Measurements from ENCODE around the gene TMEM88. TPM values are rescaled to one million over a fixed set of nuclear protein-coding genes. Genes with fewer than 3 reads are reported as not detected.

The TMEM88 gene
- total RNA-seq, 2 donors from 2014 or later, result 1.6 to 3.2 TPM

GRCh38 chr17:7867881-7868329, 13.0 kb downstream of the TMEM88 start:
- ATAC-seq (replicated peaks), result peak; percentile 55
- Mint-ChIP-seq H3K9me3 (no peaks in the 10 kb centered on the region), H3K4me1 (peaks cover 21% of the 10 kb centered on the region), H3K4me3 (peak overlapping the region; percentile 50), H3K27ac (peak overlapping the region; percentile 73), H3K36me3 (ENCODE audit: low read depth) (peaks cover 26% of the 10 kb centered on the region), H3K27me3 (no peaks in the 10 kb centered on the region)

- ATAC-seq (replicated peaks), result no peak
These were observed 18.2 kb downstream of the TMEM88 start for GRCh38 chr17:7873051-7873450.

GRCh38 chr17:7875804-7876370, 21.0 kb downstream of the TMEM88 start:
- H3K4me1 Mint-ChIP-seq, result peaks cover 17% of the 10 kb centered on the region
- peaks cover 55% of the 10 kb centered on the region for H3K36me3 Mint-ChIP-seq (ENCODE audit: low read depth)
- H3K27ac Mint-ChIP-seq, result no peak overlapping the region
- no peaks in the 10 kb centered on the region for H3K27me3 Mint-ChIP-seq
- H3K9me3 Mint-ChIP-seq, result no peaks in the 10 kb centered on the region
- ATAC-seq (replicated peaks), result no peak
- H3K4me3 Mint-ChIP-seq, result no peak overlapping the region

More at GRCh38 chr17:7873051-7873450, 18.2 kb downstream of the TMEM88 start:
- Mint-ChIP-seq H3K4me1 (peaks cover 27% of the 10 kb centered on the region), H3K36me3 (ENCODE audit: low read depth) (peaks cover 56% of the 10 kb centered on the region), H3K9me3 (no peaks in the 10 kb centered on the region), H3K27me3 (no peaks in the 10 kb centered on the region), H3K4me3 (no peak overlapping the region), H3K27ac (peak overlapping the region; percentile 62)

GRCh38 chr17:7878234-7878633, 23.4 kb downstream of the TMEM88 start:
- peaks cover 34% of the 10 kb centered on the region for H3K36me3 Mint-ChIP-seq (ENCODE audit: low read depth)
- no peaks in the 10 kb centered on the region for H3K9me3 Mint-ChIP-seq
- H3K4me1 Mint-ChIP-seq, result peaks cover 16% of the 10 kb centered on the region
- no peak overlapping the region for H3K27ac Mint-ChIP-seq
- ATAC-seq (replicated peaks), result no peak
- no peak overlapping the region for H3K4me3 Mint-ChIP-seq
- H3K27me3 Mint-ChIP-seq, result no peaks in the 10 kb centered on the region

- Mint-ChIP-seq H3K36me3 (ENCODE audit: low read depth) (peaks cover 21% of the 10 kb centered on the region), H3K27ac (no peak overlapping the region), H3K4me1 (peaks cover 6% of the 10 kb centered on the region), H3K27me3 (no peaks in the 10 kb centered on the region), H3K4me3 (no peak overlapping the region), H3K9me3 (no peaks in the 10 kb centered on the region)
- no peak for ATAC-seq (replicated peaks)
These were observed 25.4 kb downstream of the TMEM88 start for GRCh38 chr17:7880076-7880868.

GRCh38 chr17:7881276-7882054, 26.6 kb downstream of the TMEM88 start:
- ATAC-seq (replicated peaks), result no peak
- no peak overlapping the region for H3K27ac Mint-ChIP-seq
- H3K36me3 Mint-ChIP-seq (ENCODE audit: low read depth), result peaks cover 18% of the 10 kb centered on the region
- no peaks in the 10 kb centered on the region for H3K27me3 Mint-ChIP-seq
- no peak overlapping the region for H3K4me3 Mint-ChIP-seq
- H3K9me3 Mint-ChIP-seq, result no peaks in the 10 kb centered on the region
- H3K4me1 Mint-ChIP-seq, result peaks cover 1% of the 10 kb centered on the region

GRCh38 chr17:7882068-7882467, 27.2 kb downstream of the TMEM88 start:
- H3K27ac Mint-ChIP-seq, result no peak overlapping the region
- no peaks in the 10 kb centered on the region for H3K27me3 Mint-ChIP-seq
- no peaks in the 10 kb centered on the region for H3K4me1 Mint-ChIP-seq
- H3K9me3 Mint-ChIP-seq, result no peaks in the 10 kb centered on the region
- no peak overlapping the region for H3K4me3 Mint-ChIP-seq
- peaks cover 16% of the 10 kb centered on the region for H3K36me3 Mint-ChIP-seq (ENCODE audit: low read depth)
- no peak for ATAC-seq (replicated peaks)

- no peak overlapping the region for H3K4me3 Mint-ChIP-seq
- no peaks in the 10 kb centered on the region for H3K27me3 Mint-ChIP-seq
- no peak for ATAC-seq (replicated peaks)
- peaks cover 11% of the 10 kb centered on the region for H3K36me3 Mint-ChIP-seq (ENCODE audit: low read depth)
- H3K4me1 Mint-ChIP-seq, result no peaks in the 10 kb centered on the region
- no peaks in the 10 kb centered on the region for H3K9me3 Mint-ChIP-seq
- H3K27ac Mint-ChIP-seq, result no peak overlapping the region
These were observed 27.8 kb downstream of the TMEM88 start for GRCh38 chr17:7882629-7883028.

GRCh38 chr17:7883781-7884386, 29.0 kb downstream of the TMEM88 start:
- H3K9me3 Mint-ChIP-seq, result no peaks in the 10 kb centered on the region
- peak overlapping the region; percentile 56 for H3K27ac Mint-ChIP-seq
- peak overlapping the region; percentile 52 for H3K4me3 Mint-ChIP-seq
- H3K36me3 Mint-ChIP-seq (ENCODE audit: low read depth), result peaks cover 11% of the 10 kb centered on the region
- ATAC-seq (replicated peaks), result no peak
- H3K27me3 Mint-ChIP-seq, result no peaks in the 10 kb centered on the region
- no peaks in the 10 kb centered on the region for H3K4me1 Mint-ChIP-seq

- H3K9me3 Mint-ChIP-seq, result no peaks in the 10 kb centered on the region
- H3K36me3 Mint-ChIP-seq (ENCODE audit: low read depth), result peaks cover 11% of the 10 kb centered on the region
- H3K27ac Mint-ChIP-seq, result no peak overlapping the region
- H3K4me1 Mint-ChIP-seq, result peaks cover 4% of the 10 kb centered on the region
- H3K4me3 Mint-ChIP-seq, result peak overlapping the region; percentile 52
- H3K27me3 Mint-ChIP-seq, result no peaks in the 10 kb centered on the region
- no peak for ATAC-seq (replicated peaks)
These were observed 29.9 kb downstream of the TMEM88 start for GRCh38 chr17:7884581-7885366.

GRCh38 chr17:7885367-7886226, 30.7 kb downstream of the TMEM88 start:
- Mint-ChIP-seq H3K27ac (no peak overlapping the region), H3K27me3 (no peaks in the 10 kb centered on the region), H3K36me3 (ENCODE audit: low read depth) (peaks cover 11% of the 10 kb centered on the region), H3K4me3 (no peak overlapping the region), H3K4me1 (peaks cover 9% of the 10 kb centered on the region), H3K9me3 (no peaks in the 10 kb centered on the region)
- peak; percentile 10 for ATAC-seq (replicated peaks)

GRCh38 chr17:7886227-7887037, 31.6 kb downstream of the TMEM88 start:
- Mint-ChIP-seq H3K36me3 (ENCODE audit: low read depth) (peaks cover 11% of the 10 kb centered on the region), H3K27me3 (no peaks in the 10 kb centered on the region), H3K4me3 (no peak overlapping the region), H3K4me1 (peaks cover 10% of the 10 kb centered on the region), H3K27ac (no peak overlapping the region), H3K9me3 (no peaks in the 10 kb centered on the region)
- ATAC-seq (replicated peaks), result peak; percentile 5
